GM12872 (cell line): Measurements from ENCODE around the gene TEX261.

Experiments used
- TF ChIP-seq, protein P1 (sequence below): IDR thresholded peaks from 3 replicates; pipeline ENCODE4 v1.5.1; 2011; ENCODE audit warnings: low read depth, mild to moderate bottlenecking, low read length, moderate library complexity; ENCODE audit not compliant: insufficient read depth

Gene TEX261

DNA sequence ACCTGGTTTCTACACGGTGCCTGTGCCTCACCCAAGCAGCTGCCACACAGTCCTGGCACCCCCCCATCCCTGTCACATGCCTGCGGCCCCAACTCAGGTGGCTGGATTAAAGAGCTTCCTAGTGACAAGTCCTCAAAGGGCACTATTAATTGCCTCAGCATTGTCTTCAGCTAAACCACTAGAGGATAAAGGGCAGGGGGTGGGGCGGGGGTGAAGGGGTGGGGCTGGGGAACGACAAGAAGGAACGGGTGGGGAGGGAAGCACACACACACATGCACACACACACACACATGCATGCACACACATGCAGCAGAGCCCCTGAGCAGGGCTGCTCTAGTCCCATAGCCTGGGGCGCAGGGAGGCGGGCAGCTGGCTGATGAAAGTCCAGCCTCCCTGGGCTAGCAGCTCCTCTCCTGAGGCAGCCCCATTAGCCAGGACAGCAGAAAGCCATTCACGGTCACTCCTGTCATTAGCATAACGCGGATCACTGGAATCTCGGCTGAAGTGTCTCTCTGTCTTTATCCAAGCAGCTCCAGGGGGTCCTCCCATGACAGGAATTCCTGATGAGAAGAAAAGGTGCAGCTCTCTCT is 7.4 kb upstream of the TEX261 start:
- TF ChIP-seq, protein P1, sequence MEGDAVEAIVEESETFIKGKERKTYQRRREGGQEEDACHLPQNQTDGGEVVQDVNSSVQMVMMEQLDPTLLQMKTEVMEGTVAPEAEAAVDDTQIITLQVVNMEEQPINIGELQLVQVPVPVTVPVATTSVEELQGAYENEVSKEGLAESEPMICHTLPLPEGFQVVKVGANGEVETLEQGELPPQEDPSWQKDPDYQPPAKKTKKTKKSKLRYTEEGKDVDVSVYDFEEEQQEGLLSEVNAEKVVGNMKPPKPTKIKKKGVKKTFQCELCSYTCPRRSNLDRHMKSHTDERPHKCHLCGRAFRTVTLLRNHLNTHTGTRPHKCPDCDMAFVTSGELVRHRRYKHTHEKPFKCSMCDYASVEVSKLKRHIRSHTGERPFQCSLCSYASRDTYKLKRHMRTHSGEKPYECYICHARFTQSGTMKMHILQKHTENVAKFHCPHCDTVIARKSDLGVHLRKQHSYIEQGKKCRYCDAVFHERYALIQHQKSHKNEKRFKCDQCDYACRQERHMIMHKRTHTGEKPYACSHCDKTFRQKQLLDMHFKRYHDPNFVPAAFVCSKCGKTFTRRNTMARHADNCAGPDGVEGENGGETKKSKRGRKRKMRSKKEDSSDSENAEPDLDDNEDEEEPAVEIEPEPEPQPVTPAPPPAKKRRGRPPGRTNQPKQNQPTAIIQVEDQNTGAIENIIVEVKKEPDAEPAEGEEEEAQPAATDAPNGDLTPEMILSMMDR: no peak

DNA sequence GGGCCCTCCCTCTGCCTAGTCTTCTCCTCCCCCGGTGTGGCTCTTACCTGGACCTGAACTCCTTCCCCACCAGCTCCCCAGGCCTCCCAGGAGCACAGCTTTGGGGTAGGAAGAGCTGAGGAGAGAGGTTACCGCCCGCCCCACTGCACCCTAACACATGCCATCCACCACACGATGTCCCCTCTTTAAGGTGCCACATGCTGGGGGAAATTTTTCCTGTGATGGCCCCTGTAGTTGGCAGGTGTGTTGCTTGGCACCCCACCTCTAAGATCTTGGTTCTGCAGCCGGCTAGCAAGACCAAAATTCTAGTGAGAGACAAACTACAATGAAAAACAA is 6.9 kb upstream of the TEX261 start:
- TF ChIP-seq, protein P1: no peak

DNA sequence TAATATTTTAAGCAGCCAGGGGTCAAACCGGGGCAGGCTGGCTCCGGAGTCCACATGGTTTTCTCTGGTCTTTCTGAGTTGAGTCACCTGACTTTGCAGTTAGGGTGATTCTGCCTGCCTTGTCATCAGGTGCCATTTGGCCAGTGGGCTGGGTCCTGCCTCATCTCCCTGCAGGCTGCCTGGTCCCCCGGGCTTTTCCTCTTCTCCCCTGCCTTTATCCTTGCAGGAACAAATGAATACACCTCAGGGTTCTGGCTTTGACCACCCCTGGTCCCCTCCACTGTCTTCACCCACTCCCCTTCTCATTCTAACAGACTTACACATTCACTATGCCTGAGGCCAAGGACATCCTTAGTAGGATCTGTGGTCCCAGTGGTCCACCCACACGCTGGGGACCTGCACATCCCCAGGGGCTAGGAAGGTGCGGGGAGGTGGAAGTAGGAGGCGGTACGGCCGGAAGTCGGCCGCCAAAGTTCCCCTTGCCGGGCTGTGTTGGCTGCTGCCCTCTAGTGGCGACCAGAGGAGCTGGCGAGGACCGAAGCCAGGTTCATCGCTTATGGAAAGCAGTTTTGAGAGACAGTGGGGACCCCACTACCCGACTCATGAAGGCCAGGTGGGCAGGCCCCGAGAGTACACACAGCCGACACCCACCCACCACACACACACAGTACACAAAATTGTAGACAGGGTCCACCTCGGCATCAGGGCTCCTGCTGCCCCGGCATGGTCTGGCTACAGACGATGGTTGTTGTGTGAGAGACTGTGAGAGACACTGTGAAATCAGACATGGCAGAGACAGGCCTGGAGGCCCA is 6.3 kb upstream of the TEX261 start:
- TF ChIP-seq, protein P1: peak; percentile 97

DNA sequence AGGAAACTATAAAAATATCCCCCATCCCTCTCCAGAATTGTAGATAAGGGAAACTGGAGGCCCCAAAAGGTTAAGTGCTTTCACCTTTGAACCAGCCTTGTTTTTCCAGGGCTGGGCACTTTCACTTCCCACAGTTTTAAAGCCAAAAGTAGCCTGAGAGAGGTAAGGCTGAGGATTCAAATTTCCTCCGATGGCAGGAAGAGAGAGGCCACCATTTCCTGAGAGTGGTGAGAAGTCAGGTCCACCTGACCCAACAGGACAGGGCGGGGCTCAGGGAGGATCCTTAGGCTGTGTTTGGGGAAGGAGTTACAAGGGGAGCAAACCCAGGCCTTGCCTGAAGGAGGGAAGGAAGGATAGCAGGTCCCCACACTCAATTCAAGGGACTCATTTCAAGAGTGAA is 4.7 kb upstream of the TEX261 start:
- TF ChIP-seq, protein P1: no peak

DNA sequence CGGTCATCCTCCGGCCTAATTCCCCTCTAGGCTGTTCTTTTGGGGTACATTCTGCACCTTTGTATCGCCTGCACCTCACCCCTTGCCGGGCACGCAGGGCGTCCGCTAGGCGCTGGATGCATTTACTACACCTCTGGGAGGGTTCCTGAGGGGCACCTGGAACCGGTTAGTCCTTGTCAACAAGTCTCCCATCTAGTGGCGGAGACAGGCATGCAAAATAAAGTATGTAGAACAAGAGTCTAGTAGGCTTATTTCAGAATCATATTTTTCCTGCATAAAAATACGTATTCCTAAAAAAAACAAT is 705 bp upstream of the TEX261 start:
- TF ChIP-seq, protein P1: peak; percentile 59

DNA sequence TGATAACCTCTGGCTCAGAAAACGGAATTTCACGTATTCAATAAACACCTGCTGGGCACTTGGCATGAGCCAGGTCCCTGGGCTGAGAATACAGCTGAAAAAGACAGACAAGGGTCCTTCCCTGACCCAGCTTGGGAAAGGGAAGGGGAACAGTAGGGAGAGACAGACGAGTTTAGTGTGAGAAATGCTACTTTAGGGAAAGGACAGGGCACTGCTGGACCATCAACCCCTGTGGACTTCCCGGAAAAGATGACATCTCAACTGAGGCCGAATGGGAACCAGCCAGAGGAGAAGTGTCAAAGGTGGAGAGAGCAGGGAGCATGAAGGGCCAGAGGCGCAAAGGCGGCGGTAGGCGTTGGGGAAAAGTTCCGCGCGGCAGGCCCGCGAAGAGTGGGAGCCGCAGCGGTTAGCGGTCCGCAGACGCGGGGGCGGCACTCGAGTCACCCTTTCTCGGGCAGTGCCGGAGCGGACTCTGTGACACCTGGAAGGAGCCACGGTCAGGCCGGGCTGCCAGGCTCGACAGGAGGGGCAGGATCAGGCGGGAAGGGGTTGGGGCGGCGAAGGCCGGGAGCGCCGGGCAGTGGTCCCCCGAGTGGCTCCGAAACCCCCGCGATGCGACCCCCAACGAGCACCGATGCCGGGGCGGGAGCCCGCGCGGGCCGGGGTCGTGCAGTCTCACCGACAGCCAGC is 519 bp downstream of the TEX261 start:
- TF ChIP-seq, protein P1: no peak

DNA sequence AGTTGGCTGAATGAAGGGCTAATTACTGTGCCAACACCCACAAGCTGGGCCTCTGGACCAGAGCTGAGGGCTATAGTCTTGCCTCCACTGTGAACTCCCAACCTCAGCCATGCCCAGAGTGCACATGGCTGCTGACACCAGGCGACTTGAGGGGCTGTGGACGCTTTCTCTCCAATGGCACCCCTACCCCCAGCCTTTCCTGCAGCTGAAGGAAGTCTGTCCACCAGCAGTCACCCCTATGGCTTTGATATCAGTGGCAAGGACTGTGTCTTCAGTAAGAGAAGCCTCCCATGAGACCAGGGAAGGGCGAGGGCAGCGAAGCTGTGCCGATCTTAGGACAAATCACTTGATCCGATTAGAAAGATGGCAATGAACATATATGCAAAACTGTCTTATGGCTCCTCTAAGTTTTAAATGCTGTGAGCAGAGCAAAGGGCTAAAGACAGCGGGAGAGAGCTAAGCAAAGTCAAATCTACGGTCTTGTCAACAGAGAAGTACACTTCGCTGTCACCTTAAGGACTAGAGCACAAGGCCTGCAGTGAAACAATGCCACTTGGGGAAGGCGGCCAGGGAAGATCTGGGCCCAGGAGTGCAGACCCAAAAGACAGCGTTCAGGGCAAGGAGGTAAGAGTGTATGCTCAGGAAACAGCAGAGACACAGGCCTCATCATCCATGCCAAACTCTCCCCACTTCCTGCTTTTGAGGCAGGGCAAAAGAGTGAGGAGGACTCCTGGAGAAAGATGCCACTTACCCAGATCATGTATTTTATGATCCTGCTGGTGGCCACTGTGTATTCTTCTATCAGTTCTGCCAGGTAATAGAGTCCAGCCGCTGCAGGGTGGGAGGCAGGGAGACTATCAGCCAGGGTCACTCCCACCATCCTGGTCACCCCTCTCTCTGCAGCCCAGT is 1.5 kb downstream of the TEX261 start:
- TF ChIP-seq, protein P1: no peak
